Endothelial cell of umbilical vein (primary cell): ENCODE data around the gene TARBP1. TPM values are rescaled to one million over a fixed set of nuclear protein-coding genes. Genes with fewer than 3 reads are reported as not detected.

ENCODE experiments used
- BruUV-seq: library from RNA; stranded (reverse); fragments of 400-500 nt; replicated peaks from 2 replicates; lab custom pipeline; 2021; lab: Mats Ljungman, UMichigan
- CTCF ChIA-PET: fragments of 300-600, 350-600 bp; sonication (Branson Sonifier 250); formaldehyde crosslinking; loops from one replicate; lab custom pipeline; 2021; ENCODE audit warnings: antibody characterized with exemption, inconsistent platforms; lab: Charles Lee
- POLR2A ChIA-PET: fragments of 300-600, 350-600 bp; sonication (Branson Sonifier 250); formaldehyde crosslinking; loops from one replicate; lab custom pipeline; 2021; ENCODE audit warnings: antibody characterized with exemption, inconsistent platforms; lab: Charles Lee
- DNase-seq: peaks from one replicate; pipeline ENCODE4 v3.0.0-alpha.2; 2011; ENCODE audit warnings: low read depth, low spot score
- FAIRE-seq: peaks from 2 replicates; lab custom pipeline; 2011; peaks lifted over from hg19 to GRCh38; lab: Jason Lieb, UNC
- H2AFZ ChIP-seq: 2 replicates; pipeline ENCODE4 v1.6.0; 2012; ENCODE audit warnings: low read depth, low read length, control low read depth, inconsistent platforms
- H3K27ac ChIP-seq: 2 replicates; pipeline ENCODE4 v1.5.1; 2011; ENCODE audit warnings: low read depth, mild to moderate bottlenecking, control low read depth, low read length, moderate library complexity; ENCODE audit not compliant: insufficient read depth
- H3K27me3 ChIP-seq, 2 experiments: 2 replicates each; pipeline versions ENCODE4 v1.6.0 to v1.6.1; 2011; ENCODE audit warnings: low read length in 2 of 2, mixed read lengths in 1 of 2; ENCODE audit not compliant: control insufficient read depth in 2 of 2, insufficient read depth in 2 of 2
- H3K36me3 ChIP-seq, 2 experiments: 2 replicates in 1 of 2; 3 replicates in 1 of 2; pipeline ENCODE4 v1.5.1; 2011; ENCODE audit warnings: low read length in 2 of 2, mild to moderate bottlenecking in 1 of 2, moderate library complexity in 1 of 2; ENCODE audit not compliant: control insufficient read depth in 2 of 2, insufficient read depth in 2 of 2; ENCODE audit errors: extremely low read depth in 1 of 2
- H3K4me1 ChIP-seq: 3 replicates; pipeline ENCODE4 v1.5.1; 2011; ENCODE audit warnings: mild to moderate bottlenecking, low read length; ENCODE audit not compliant: control insufficient read depth, insufficient read depth; ENCODE audit errors: extremely low read depth
- H3K4me2 ChIP-seq: 2 replicates; pipeline ENCODE4 v1.6.1; 2011; ENCODE audit warnings: low read length, control low read depth, mixed read lengths; ENCODE audit not compliant: insufficient read depth
- H3K4me3 ChIP-seq, 3 experiments: fragments of 200-600 bp in 1 of 3; sonication (generic), shearing (Covaris generic) in 1 of 3; replicated peaks in 1 of 3; 2 replicates each; pipeline ENCODE4 v1.5.1; 2011 to 2016; ENCODE audit warnings: control low read depth in 3 of 3, low read length in 3 of 3, mild to moderate bottlenecking in 2 of 3, inconsistent platforms in 1 of 3, low read depth in 1 of 3, moderate library complexity in 1 of 3; ENCODE audit not compliant: insufficient read depth in 1 of 3
- H3K79me2 ChIP-seq: 2 replicates; pipeline ENCODE4 v1.6.0; 2012; ENCODE audit warnings: low read length, inconsistent platforms; ENCODE audit not compliant: control insufficient read depth, insufficient read depth
- H3K9ac ChIP-seq: replicated peaks from 2 replicates; pipeline ENCODE3; 2011; ENCODE audit warnings: low read length, control low read depth; ENCODE audit not compliant: insufficient read depth; ENCODE audit errors: extremely low read depth
- H3K9me1 ChIP-seq: replicated peaks from 3 replicates; pipeline ENCODE4 v1.6.0; 2011; ENCODE audit warnings: mild to moderate bottlenecking, low read length; ENCODE audit not compliant: control insufficient read depth, insufficient read depth; ENCODE audit errors: extremely low read depth
- H3K9me3 ChIP-seq: replicated peaks from 2 replicates; pipeline ENCODE4 v1.5.1; 2012; ENCODE audit warnings: low read length, inconsistent platforms; ENCODE audit not compliant: control insufficient read depth, insufficient read depth
- H4K20me1 ChIP-seq: replicated peaks from 2 replicates; pipeline ENCODE3; 2011; ENCODE audit warnings: mild to moderate bottlenecking, low read length; ENCODE audit not compliant: control insufficient read depth, insufficient read depth; ENCODE audit errors: extremely low read depth
- CTCF ChIP-seq, 2 donors: IDR thresholded peaks; 1 replicate in 1 of 2; 2 replicates in 1 of 2; pipeline ENCODE4 v1.5.1; 2011; ENCODE audit warnings: low read length in 2 of 2, mild to moderate bottlenecking in 2 of 2, moderate library complexity in 2 of 2, control low read depth in 1 of 2, inconsistent platforms in 1 of 2, low read depth in 1 of 2; ENCODE audit not compliant: insufficient read depth in 1 of 2; ENCODE audit errors: extremely low read depth in 1 of 2
- GATA2 ChIP-seq: IDR thresholded peaks from 2 replicates; pipeline ENCODE4 v1.7.0; 2011; ENCODE audit warnings: low read depth, mild to moderate bottlenecking, moderate library complexity, mixed read lengths, low read length; ENCODE audit not compliant: insufficient read length, insufficient read depth
- JUN ChIP-seq: IDR thresholded peaks from 2 replicates; pipeline ENCODE4 v1.6.1; 2011; ENCODE audit warnings: borderline replicate concordance, low read depth; ENCODE audit not compliant: insufficient read length, insufficient read depth
- MYC ChIP-seq: IDR thresholded peaks from one replicate; pipeline ENCODE4 v1.6.1; 2011; ENCODE audit warnings: mild to moderate bottlenecking, low read depth, low read length
- POLR2A ChIP-seq: IDR thresholded peaks from 2 replicates; pipeline ENCODE4 v1.6.1; 2012; ENCODE audit warnings: low read depth, mild to moderate bottlenecking, control low read depth, low read length
- POLR2AphosphoS5 ChIP-seq: IDR thresholded peaks from 2 replicates; pipeline ENCODE4 v1.6.1; 2012; ENCODE audit warnings: low read depth, mild to moderate bottlenecking, control low read depth, low read length, moderate library complexity; ENCODE audit not compliant: insufficient read depth
- dilution Hi-C: fragments of 300-500 bp; cut with MboI; formaldehyde crosslinking; loops from one replicate; pipeline ENCODE4 v1.15.0; 2019; ENCODE audit warnings: low sequenced_read_pairs; ENCODE audit not compliant: extremely low pct_ligation_motif_present
- intact Hi-C: fragments of 100-400 bp; cut with micrococcal nuclease; formaldehyde crosslinking; loops from one replicate; pipeline ENCODE4 v1.10.0; 2022
- polyA plus RNA-seq, 4 experiments: library from polyadenylated mRNA; depleted of rRNA in 3 of 4; stranded (reverse) in 3 of 4; unstranded in 1 of 4; fragments of >200 nt; gene quantifications; 2 replicates each; pipeline versions ENCODE4 v1.2.1 to v1.2.3, GENCODE V29; 2011 to 2012; ENCODE audit warnings: missing spikeins in 1 of 4
- total RNA-seq: library from RNA; stranded (reverse); gene quantifications from 2 replicates; pipeline ENCODE4 v1.2.3, GENCODE V29; 2021

TARBP1 gene
- total and polyA plus RNA-seq, 2 donors (not counting 3 experiments of a cell fraction or from before 2014, with no cell fraction given), result 17.3 to 23.4 TPM

DNA sequence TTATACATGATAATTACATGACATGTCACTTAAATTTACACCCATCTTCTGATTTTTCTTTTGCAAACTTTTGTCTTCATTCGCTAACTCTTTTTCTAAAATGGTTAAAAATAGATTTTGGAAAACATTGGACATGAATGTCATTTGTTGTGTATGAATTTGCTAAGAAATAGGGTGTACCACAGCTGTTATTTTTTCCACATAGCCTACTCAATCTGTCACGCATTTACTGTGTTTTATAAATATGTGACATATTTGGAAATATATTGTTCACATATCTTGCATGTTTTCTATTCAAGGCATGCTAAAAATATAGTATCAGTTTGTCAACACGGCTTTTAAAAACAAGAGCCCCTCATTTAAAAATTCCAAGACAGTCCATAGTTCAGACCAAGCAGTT is 47.9 kb upstream of the TARBP1 start:
- peaks cover 14% of the 10 kb centered on the region for H3K4me1 ChIP-seq
- DNase-seq (no peak), FAIRE-seq (no peak)
- ChIA-PET POLR2A (no interaction called here), CTCF (interaction anchor here (1.3 kb wide), 1 partner anchor 11 kb away, joined by 3 read pairs; no protein-coding TSS in a partner anchor)
- BruUV-seq, result no TSS peak
- H2AFZ ChIP-seq, result no peak overlapping the region
- TF ChIP-seq POLR2AphosphoS5 (no peak), GATA2 (no peak), MYC (no peak), CTCF (IDR thresholded peaks at IDR 0.05; ENCODE audit: extremely low read depth in 1 of 2, insufficient read depth in 1 of 2, low read depth in 1 of 2, low read length in 2 of 2) (no peak), JUN (no peak), POLR2A (no peak)
- H3K9me1 ChIP-seq, result no peaks in the 10 kb centered on the region
- no peak overlapping the region for H3K27ac ChIP-seq
- H3K9me3 ChIP-seq, result no peaks in the 10 kb centered on the region
- H3K36me3 ChIP-seq, result no peaks in the 10 kb centered on the region
- H4K20me1 ChIP-seq, result no peaks in the 10 kb centered on the region
- dilution Hi-C loops (no loop called here), intact Hi-C loops (no loop called here)
- H3K9ac ChIP-seq, result no peak overlapping the region
- no peak overlapping the region for H3K4me2 ChIP-seq
- no peaks in the 10 kb centered on the region for H3K27me3 ChIP-seq
- H3K4me3 ChIP-seq, result no peak overlapping the region
- H3K79me2 ChIP-seq, result no peaks in the 10 kb centered on the region
